ENCODE data around the gene CD46.
A peak's percentile ranks its signal among the peaks of the same experiment; 100 is the strongest.
"Not testable (repeated sequence)": the region's sequence is repeated elsewhere in the genome, so short reads cannot be mapped to it uniquely, and the experiment has no call there.

Gene CD46

DNA sequence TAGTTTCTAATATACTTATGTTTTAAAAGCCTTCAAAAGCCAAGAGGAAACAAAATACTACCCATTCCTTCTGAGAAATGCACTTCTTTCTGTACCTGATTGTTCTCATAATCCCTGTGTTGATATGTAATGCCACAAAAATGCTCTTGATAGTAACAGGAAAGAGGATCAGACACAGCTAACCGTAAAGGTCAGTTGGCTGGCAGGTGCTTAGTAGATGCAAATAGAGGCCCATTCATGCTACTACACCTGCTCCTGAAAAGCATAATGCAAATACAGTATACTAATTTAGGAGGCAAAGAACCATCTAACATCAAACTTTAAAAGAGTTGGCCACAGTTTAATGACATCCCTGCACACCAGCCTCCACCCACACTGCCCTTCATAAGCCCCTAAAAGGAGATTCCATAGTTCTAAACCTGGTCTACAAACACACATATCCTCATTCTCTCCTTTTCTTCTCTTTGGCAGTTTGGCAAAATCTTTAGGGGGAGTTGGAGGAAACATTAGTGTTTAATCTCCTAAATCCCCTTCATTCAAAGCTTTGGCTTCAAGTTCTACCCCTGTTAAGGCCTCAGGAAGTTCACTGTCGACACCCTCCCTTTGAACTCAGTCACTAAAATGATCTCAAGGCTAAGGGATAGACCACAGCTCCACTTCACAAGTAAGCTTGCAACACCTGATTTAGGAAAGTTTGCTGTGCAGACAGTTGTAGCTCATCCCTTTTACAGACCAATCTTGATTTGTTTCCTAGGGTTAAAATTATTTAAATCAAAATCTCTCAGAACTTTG is 2.9 kb upstream of the CD46 start:
- TF ChIP-seq EZH2 (IDR thresholded peaks at IDR 0.05; ENCODE audit: borderline replicate concordance, low read depth, low read length, severe bottlenecking) = no peak
- TF ChIP-seq, protein P1, sequence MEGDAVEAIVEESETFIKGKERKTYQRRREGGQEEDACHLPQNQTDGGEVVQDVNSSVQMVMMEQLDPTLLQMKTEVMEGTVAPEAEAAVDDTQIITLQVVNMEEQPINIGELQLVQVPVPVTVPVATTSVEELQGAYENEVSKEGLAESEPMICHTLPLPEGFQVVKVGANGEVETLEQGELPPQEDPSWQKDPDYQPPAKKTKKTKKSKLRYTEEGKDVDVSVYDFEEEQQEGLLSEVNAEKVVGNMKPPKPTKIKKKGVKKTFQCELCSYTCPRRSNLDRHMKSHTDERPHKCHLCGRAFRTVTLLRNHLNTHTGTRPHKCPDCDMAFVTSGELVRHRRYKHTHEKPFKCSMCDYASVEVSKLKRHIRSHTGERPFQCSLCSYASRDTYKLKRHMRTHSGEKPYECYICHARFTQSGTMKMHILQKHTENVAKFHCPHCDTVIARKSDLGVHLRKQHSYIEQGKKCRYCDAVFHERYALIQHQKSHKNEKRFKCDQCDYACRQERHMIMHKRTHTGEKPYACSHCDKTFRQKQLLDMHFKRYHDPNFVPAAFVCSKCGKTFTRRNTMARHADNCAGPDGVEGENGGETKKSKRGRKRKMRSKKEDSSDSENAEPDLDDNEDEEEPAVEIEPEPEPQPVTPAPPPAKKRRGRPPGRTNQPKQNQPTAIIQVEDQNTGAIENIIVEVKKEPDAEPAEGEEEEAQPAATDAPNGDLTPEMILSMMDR (IDR thresholded peaks at IDR 0.05; ENCODE audit: borderline replicate concordance, extremely low read depth, low read length, poor library complexity, severe bottlenecking) = no peak
- no peak overlapping the region for H3K4me3 ChIP-seq (ENCODE audit: low read depth in 1 of 2, low read length in 2 of 2)
- peaks cover 35% of the 10 kb centered on the region for H3K79me2 ChIP-seq (ENCODE audit: insufficient read depth, low read length)
- no peak overlapping the region for H3K9ac ChIP-seq (ENCODE audit: low read depth, low read length)
- H3K9me3 ChIP-seq (ENCODE audit: insufficient read depth, low read length, severe bottlenecking) = no peaks in the 10 kb centered on the region
- no peak overlapping the region for H2AFZ ChIP-seq (ENCODE audit: low read depth, low read length)
- no peaks in the 10 kb centered on the region for H3K27me3 ChIP-seq (ENCODE audit: insufficient read depth, low read length, poor library complexity)
- H3K36me3 ChIP-seq (ENCODE audit: insufficient read depth, low read length) = no peaks in the 10 kb centered on the region; the same call in 1 of the 2 replicates
- H3K27ac ChIP-seq (ENCODE audit: low read length) = peak overlapping the region; percentile 73
- DNase-seq = peak; percentile 66
- peak overlapping the region; percentile 81 for H3K4me2 ChIP-seq (ENCODE audit: insufficient read depth, low read length)
- H4K20me1 ChIP-seq (ENCODE audit: insufficient read depth, low read length) = peaks cover 11% of the 10 kb centered on the region; the same call in 1 of the 2 replicates
- H3K4me1 ChIP-seq (ENCODE audit: insufficient read depth, low read length) = peaks cover 47% of the 10 kb centered on the region
- ATAC-seq (ENCODE audit: insufficient read depth, low read depth) = peak; percentile 62

DNA sequence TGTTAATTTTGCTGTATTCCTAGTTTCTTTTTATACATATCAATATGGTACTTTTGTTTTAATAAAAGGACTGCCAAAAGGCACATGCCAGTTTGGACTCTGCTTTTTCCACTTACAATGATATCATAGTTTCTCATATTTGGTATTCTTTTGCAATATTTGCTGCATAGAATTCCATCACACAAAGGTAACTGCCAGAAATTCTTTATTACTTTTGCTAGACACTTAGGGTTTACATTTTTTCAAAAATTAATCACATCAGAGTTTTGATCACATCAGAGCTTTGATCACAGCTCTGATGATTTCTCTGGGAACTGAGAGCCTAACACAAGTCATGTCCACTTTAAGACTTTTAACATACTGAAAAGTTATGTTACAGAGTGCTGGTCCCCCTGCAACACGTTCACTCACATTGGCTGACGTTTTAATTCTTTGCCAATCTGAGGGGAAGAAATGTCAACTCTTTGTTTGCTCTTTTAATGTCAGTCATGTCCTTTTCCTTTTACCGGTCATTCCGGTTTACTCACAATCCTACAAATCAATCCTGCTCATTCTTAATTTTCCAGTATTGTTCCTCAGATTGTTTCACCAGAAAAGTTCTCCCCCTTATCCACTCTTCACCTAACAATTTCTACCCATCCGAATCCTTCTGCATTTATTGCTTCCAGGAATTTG is 1.1 kb upstream of the CD46 start:
- no peak for TF ChIP-seq EZH2 (IDR thresholded peaks at IDR 0.05; ENCODE audit: borderline replicate concordance, low read depth, low read length, severe bottlenecking)
- peak overlapping the region; percentile 93 for H3K27ac ChIP-seq (ENCODE audit: low read length)
- ATAC-seq (ENCODE audit: insufficient read depth, low read depth) = no peak
- DNase-seq = no peak
- H3K27me3 ChIP-seq (ENCODE audit: insufficient read depth, low read length, poor library complexity) = no peaks in the 10 kb centered on the region
- H3K4me2 ChIP-seq (ENCODE audit: insufficient read depth, low read length) = peak overlapping the region; percentile 81
- peaks cover 60% of the 10 kb centered on the region for H3K4me1 ChIP-seq (ENCODE audit: insufficient read depth, low read length)
- peak overlapping the region; percentile 90 for H2AFZ ChIP-seq (ENCODE audit: low read depth, low read length)
- H3K79me2 ChIP-seq (ENCODE audit: insufficient read depth, low read length) = peaks cover 54% of the 10 kb centered on the region
- H3K9ac ChIP-seq (ENCODE audit: low read depth, low read length) = peak overlapping the region; percentile 73
- no peaks in the 10 kb centered on the region for H3K9me3 ChIP-seq (ENCODE audit: insufficient read depth, low read length, severe bottlenecking)
- H3K36me3 ChIP-seq (ENCODE audit: insufficient read depth, low read length) = peaks cover under 1% of the 10 kb centered on the region
- H4K20me1 ChIP-seq (ENCODE audit: insufficient read depth, low read length) = peaks cover 29% of the 10 kb centered on the region
- peak overlapping the region; percentile 53 to 87 for H3K4me3 ChIP-seq (ENCODE audit: low read depth in 1 of 2, low read length in 2 of 2)

DNA sequence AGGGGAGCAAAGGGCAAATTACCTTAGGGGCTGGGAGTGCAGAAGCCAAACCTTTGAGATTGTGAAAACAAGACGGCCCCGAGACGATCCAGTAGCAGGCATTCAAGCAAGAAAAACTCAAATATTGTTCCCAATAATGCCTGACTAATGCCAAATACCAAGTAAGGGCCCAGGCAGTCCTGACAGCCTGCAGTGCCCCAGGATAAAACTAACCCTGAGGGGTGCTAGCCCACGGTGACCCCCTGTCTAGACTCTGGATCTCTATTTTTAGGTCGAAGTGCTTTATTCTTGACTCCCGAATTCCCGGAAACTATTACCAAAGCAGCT is 428 bp upstream of the CD46 start:
- Histone ChIP-seq H3K27ac (ENCODE audit: low read length) (peak overlapping the region; percentile 93), H3K9ac (ENCODE audit: low read depth, low read length) (peak overlapping the region; percentile 73), H4K20me1 (ENCODE audit: insufficient read depth, low read length) (peaks cover 36% of the 10 kb centered on the region), H3K4me3 (ENCODE audit: low read depth in 1 of 2, low read length in 2 of 2) (peak overlapping the region; percentile 53 to 87), H3K4me1 (ENCODE audit: insufficient read depth, low read length) (peaks cover 66% of the 10 kb centered on the region), H3K4me2 (ENCODE audit: insufficient read depth, low read length) (peak overlapping the region; percentile 81), H2AFZ (ENCODE audit: low read depth, low read length) (peak overlapping the region; percentile 90), H3K79me2 (ENCODE audit: insufficient read depth, low read length) (peaks cover 60% of the 10 kb centered on the region)
- ATAC-seq (ENCODE audit: insufficient read depth, low read depth); H3K27me3 ChIP-seq (ENCODE audit: insufficient read depth, low read length, poor library complexity); H3K36me3 ChIP-seq (ENCODE audit: insufficient read depth, low read length); H3K9me3 ChIP-seq (ENCODE audit: insufficient read depth, low read length, severe bottlenecking); DNase-seq: not testable (repeated sequence)

DNA sequence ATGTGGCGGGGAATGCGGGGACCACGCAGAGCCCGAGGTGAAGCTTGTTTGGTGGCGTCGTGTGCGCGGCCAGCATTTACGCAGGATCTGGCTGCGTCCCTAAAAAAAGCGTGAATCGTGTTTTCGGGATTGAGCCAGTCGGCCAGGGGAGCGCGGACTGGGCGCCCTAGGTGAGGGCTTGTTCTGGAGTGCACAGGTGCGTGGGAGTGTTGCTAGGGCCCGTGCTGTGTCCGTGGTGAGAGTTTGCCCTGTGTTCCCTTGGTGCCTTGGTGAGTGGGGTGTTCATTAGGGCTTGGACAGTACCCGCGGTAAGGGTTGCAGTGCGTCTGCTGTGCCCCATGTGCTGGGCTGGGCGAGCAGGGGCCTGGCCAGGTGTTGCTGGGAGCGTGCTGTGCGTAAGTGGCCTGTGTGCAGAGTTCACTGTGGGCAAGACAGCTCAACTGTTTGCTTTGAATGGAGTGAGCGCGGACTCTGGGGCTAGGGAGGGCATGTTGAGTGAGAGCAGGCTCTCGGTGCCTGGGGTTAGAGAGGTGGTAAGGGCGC is 673 bp downstream of the CD46 start:
- peaks cover 15% of the 10 kb centered on the region for H3K36me3 ChIP-seq (ENCODE audit: insufficient read depth, low read length)
- TF ChIP-seq EZH2 (IDR thresholded peaks at IDR 0.05; ENCODE audit: borderline replicate concordance, low read depth, low read length, severe bottlenecking) = no peak
- TF ChIP-seq, protein P1 (IDR thresholded peaks at IDR 0.05; ENCODE audit: borderline replicate concordance, extremely low read depth, low read length, poor library complexity, severe bottlenecking) = no peak
- H3K4me2 ChIP-seq (ENCODE audit: insufficient read depth, low read length) = peak overlapping the region; percentile 81
- ATAC-seq (ENCODE audit: insufficient read depth, low read depth) = peak; percentile 6
- peaks cover 66% of the 10 kb centered on the region for H3K4me1 ChIP-seq (ENCODE audit: insufficient read depth, low read length)
- peak; percentile 31 for DNase-seq
- H3K79me2 ChIP-seq (ENCODE audit: insufficient read depth, low read length) = peaks cover 71% of the 10 kb centered on the region
- H3K27me3 ChIP-seq (ENCODE audit: insufficient read depth, low read length, poor library complexity) = no peaks in the 10 kb centered on the region
- peak overlapping the region; percentile 73 for H3K9ac ChIP-seq (ENCODE audit: low read depth, low read length)
- H3K9me3 ChIP-seq (ENCODE audit: insufficient read depth, low read length, severe bottlenecking) = no peaks in the 10 kb centered on the region
- peak overlapping the region; percentile 89 for H2AFZ ChIP-seq (ENCODE audit: low read depth, low read length)
- H3K4me3 ChIP-seq (ENCODE audit: low read depth in 1 of 2, low read length in 2 of 2) = peak overlapping the region; percentile 53 to 87
- peak overlapping the region; percentile 93 for H3K27ac ChIP-seq (ENCODE audit: low read length)
- peaks cover 42% of the 10 kb centered on the region for H4K20me1 ChIP-seq (ENCODE audit: insufficient read depth, low read length)
